Fibroblast of villous mesenchyme (primary cell): ENCODE results near the gene EPHA3. TPM values are rescaled to one million over a fixed set of nuclear protein-coding genes. Genes with fewer than 3 reads are reported as not detected.

Experiments
- DNase-seq: peaks from one replicate; pipeline ENCODE4 v3.0.0-alpha.2; 2010; ENCODE audit warnings: low read depth
- H3K4me3 ChIP-seq: 2 replicates; pipeline ENCODE4 v1.5.1; 2011; ENCODE audit warnings: low read depth, mild to moderate bottlenecking, low read length
- total RNA-seq: library from RNA; depleted of rRNA; stranded (reverse); fragments of >200 nt; gene quantifications from 2 replicates; pipeline ENCODE4 v1.2.3, GENCODE V29; 2012
- TF ChIP-seq, protein P1 (sequence below): IDR thresholded peaks from 2 replicates; pipeline ENCODE4 v1.5.1; 2012; ENCODE audit warnings: low read depth, mild to moderate bottlenecking, low read length; ENCODE audit not compliant: insufficient read depth

Gene EPHA3
- total RNA-seq, 1 donor, result under 0.01 TPM

DNA sequence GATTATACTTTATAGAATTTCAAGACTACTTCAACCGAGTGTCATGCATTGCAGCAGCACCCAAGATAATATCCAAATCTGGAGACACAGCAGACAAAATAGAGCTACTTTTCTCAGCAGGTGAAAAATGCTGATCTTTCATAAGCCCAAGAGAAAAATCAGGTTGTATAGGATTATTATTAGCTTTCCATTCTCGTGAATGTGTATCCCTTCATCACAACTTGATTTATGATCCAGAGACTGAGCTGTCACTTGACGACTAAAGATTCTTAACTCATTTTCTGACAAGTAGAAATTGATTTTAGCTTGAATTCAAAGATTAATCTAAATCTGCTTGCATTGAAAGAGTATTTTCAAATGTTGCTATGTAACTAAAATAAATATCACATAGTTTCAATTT is 32.4 kb downstream of the EPHA3 start:
- H3K4me3 ChIP-seq, result no peak overlapping the region
- DNase-seq, result no peak
- TF ChIP-seq, protein P1, sequence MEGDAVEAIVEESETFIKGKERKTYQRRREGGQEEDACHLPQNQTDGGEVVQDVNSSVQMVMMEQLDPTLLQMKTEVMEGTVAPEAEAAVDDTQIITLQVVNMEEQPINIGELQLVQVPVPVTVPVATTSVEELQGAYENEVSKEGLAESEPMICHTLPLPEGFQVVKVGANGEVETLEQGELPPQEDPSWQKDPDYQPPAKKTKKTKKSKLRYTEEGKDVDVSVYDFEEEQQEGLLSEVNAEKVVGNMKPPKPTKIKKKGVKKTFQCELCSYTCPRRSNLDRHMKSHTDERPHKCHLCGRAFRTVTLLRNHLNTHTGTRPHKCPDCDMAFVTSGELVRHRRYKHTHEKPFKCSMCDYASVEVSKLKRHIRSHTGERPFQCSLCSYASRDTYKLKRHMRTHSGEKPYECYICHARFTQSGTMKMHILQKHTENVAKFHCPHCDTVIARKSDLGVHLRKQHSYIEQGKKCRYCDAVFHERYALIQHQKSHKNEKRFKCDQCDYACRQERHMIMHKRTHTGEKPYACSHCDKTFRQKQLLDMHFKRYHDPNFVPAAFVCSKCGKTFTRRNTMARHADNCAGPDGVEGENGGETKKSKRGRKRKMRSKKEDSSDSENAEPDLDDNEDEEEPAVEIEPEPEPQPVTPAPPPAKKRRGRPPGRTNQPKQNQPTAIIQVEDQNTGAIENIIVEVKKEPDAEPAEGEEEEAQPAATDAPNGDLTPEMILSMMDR, result no peak

DNA sequence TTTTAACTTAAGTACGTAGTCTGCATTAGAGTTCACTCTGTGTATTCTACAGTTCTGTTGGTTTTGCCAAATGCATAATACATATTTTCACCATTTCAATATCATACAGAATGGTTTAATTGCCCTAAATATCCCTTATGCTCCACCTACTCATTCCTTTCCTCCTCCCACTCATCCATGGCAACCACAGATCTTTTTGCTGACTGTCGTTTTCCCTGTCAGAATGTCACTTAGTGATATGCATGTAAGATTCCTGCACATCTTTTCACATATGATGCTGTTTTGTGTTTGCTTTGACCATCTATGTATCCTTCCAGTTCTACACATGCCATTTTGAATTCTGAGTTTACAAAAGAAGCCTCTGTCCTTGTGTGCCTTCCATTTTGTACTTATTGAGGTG is 36.7 kb downstream of the EPHA3 start:
- DNase-seq, result no peak
- H3K4me3 ChIP-seq, result no peak overlapping the region
- TF ChIP-seq, protein P1, result no peak

DNA sequence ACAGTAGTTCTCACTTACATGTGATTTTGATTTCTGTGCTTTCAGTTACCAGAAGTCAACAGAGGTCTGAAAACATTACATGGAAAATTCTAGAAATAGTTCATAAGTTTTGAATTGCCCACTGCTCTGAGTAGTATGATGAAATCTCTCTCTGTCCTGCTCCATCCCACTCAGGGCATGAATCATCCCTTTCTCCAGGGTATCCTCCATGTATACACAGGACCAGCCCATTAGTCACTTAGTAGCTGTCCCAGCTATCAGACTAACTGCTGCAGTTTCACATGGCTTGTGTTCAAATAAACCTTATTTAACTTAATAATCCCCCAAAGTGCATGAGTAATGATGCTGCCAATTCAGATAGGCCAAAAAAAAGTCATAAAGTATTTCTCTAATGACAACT is 38.6 kb downstream of the EPHA3 start:
- no peak overlapping the region for H3K4me3 ChIP-seq
- DNase-seq, result peak; percentile 65
- TF ChIP-seq, protein P1, result no peak

DNA sequence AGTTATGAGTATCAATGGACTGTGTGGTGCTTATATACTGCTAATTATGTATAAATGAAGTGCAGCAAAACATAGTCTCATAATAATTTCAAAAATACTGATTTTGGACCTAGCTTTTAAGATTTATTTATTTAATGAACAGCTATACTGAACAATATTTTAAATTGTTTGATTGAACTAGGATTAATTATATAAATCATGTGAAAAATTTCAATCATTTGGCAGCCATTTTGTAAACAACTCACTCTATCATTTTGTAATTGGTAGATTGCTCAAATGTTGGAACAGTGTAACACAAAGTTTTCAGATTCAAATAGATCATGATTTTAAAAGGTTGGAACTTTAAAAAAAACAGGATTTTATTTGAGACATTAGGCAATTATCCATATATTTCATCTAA is 47.0 kb downstream of the EPHA3 start:
- TF ChIP-seq, protein P1, result no peak
- H3K4me3 ChIP-seq, result no peak overlapping the region

DNA sequence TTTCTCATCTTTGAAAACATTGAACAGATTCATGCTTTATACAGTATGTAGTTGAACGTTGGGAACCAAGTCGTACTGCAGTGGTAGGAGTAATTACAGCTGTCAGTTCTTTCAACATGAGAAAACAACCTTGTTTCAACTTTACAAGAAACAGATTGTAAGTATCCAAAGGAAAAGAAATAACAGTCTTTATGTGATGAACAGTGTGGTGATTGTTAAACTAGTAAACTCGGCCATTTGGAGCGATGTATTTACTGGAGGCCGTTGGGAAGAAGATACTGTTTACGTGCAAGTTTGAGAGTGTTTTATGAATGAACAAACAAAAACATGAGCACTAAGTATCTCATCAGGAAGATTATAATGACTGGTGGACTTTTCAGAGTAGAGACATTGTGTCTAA is 48.4 kb downstream of the EPHA3 start:
- TF ChIP-seq, protein P1, result no peak
- peak; percentile 1 for DNase-seq
- H3K4me3 ChIP-seq, result no peak overlapping the region

More for the DNA sequence above, 47.0 kb downstream of the EPHA3 start:
- no peak for DNase-seq

DNA sequence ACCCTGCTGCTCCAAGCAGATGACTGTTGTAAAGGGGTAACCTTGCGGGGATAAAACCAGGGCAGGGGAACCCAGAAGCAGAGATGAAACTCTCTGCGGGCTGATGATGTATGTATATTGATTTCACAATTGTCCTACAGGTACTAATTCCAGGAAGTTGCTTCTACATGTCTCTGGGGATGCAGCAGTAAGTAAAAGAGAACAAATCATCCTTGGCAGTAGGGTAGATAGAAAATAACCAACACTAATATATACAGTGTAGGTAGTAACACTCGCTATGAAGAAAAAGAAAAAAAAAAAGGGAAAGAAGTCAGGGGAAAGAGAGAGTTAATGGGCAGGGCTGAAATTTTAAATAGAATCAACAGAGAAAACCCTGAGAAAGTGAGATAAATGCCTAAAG is 50.2 kb downstream of the EPHA3 start:
- TF ChIP-seq, protein P1, result no peak
- no peak for DNase-seq
- no peak overlapping the region for H3K4me3 ChIP-seq

DNA sequence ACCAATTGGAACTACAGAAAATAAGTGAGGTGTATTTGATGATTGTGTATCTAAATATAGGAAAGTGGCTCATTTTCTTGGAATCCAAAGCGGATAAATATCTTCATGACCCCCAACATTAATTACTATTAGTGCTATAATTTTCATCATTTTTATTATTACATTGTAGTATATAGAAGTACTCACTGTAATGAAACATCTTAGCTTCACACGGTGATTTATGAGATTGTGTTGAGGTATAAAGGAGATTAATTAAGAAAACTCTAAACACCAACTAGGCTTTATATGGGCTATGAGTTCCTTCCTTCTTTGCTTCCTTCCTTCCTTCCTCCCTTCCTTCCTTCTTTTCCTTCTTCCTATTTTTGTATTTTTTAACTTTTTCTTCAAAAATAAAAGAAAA is 52.2 kb downstream of the EPHA3 start:
- TF ChIP-seq, protein P1, result no peak
- no peak overlapping the region for H3K4me3 ChIP-seq
- DNase-seq, result no peak
